CD14-positive monocyte (primary cell): ENCODE results near the gene GRID1. TPM values are rescaled to one million over a fixed set of nuclear protein-coding genes. Genes with fewer than 3 reads are reported as not detected.

Experiments
- DNase-seq, 3 donors: peaks; one replicate each; pipeline ENCODE4 v3.0.0-alpha.2; 2011 to 2022
- H2AFZ ChIP-seq: 2 replicates; pipeline ENCODE4 v1.6.0; 2012; ENCODE audit warnings: mild to moderate bottlenecking, low read depth, low read length, inconsistent platforms; ENCODE audit not compliant: insufficient read depth, poor library complexity, severe bottlenecking
- H3K27ac ChIP-seq, 2 donors: 1 replicate in 1 of 2; 2 replicates in 1 of 2; pipeline ENCODE4 v1.5.1; 2012 to 2013; ENCODE audit warnings: low read length in 2 of 2, control low read depth in 1 of 2, inconsistent platforms in 1 of 2, low read depth in 1 of 2, mild to moderate bottlenecking in 1 of 2
- H3K27me3 ChIP-seq, 2 donors: one replicate each; pipeline versions ENCODE4 v1.6.0 to v1.6.1; 2011 to 2013; ENCODE audit warnings: low read length in 2 of 2; ENCODE audit not compliant: control insufficient read depth in 2 of 2, insufficient read depth in 2 of 2
- H3K36me3 ChIP-seq, 2 donors: replicated peaks in 1 of 2; 1 replicate in 1 of 2; 2 replicates in 1 of 2; pipeline versions ENCODE4 v1.5.1 to v1.6.1; 2012 to 2013; ENCODE audit warnings: low read length in 2 of 2, control low read depth in 1 of 2, inconsistent platforms in 1 of 2, mild to moderate bottlenecking in 1 of 2; ENCODE audit not compliant: insufficient read depth in 2 of 2, control insufficient read depth in 1 of 2
- H3K4me1 ChIP-seq, 2 donors: 1 replicate in 1 of 2; 2 replicates in 1 of 2; pipeline versions ENCODE4 v1.5.1 to v1.6.1; 2012 to 2013; ENCODE audit warnings: low read length in 2 of 2, control low read depth in 1 of 2, inconsistent platforms in 1 of 2, mild to moderate bottlenecking in 1 of 2, moderate library complexity in 1 of 2; ENCODE audit not compliant: insufficient read depth in 2 of 2, control insufficient read depth in 1 of 2
- H3K4me2 ChIP-seq: replicated peaks from 2 replicates; pipeline ENCODE3; 2012; ENCODE audit warnings: low read length, moderate library complexity, mild to moderate bottlenecking; ENCODE audit not compliant: poor library complexity, severe bottlenecking; ENCODE audit errors: extremely low read depth
- H3K4me3 ChIP-seq, 3 experiments: fragments of 200-600 bp in 1 of 3; sonication (generic) in 1 of 3; replicated peaks in 1 of 3; 1 replicate in 2 of 3; 2 replicates in 1 of 3; pipeline ENCODE4 v1.5.1; 2011 to 2013; ENCODE audit warnings: low read length in 3 of 3, mild to moderate bottlenecking in 3 of 3, control low read depth in 2 of 3, low read depth in 2 of 3, inconsistent platforms in 1 of 3, moderate library complexity in 1 of 3
- H3K79me2 ChIP-seq: 2 replicates; pipeline ENCODE4 v1.6.0; 2012; ENCODE audit warnings: mild to moderate bottlenecking, control low read depth, inconsistent platforms, low read length, moderate library complexity; ENCODE audit not compliant: insufficient read depth
- H3K9ac ChIP-seq: 2 replicates; pipeline ENCODE4 v1.6.0; 2017; ENCODE audit warnings: low read length, mild to moderate bottlenecking; ENCODE audit not compliant: insufficient read depth, poor library complexity, severe bottlenecking
- H3K9me3 ChIP-seq, 2 donors: replicated peaks in 1 of 2; 1 replicate in 1 of 2; 2 replicates in 1 of 2; pipeline versions ENCODE4 v1.5.1 to v1.6.1; 2012 to 2013; ENCODE audit warnings: low read length in 2 of 2, control low read depth in 1 of 2; ENCODE audit not compliant: control insufficient read depth in 1 of 2, insufficient read depth in 1 of 2
- H4K20me1 ChIP-seq: 2 replicates; pipeline ENCODE4 v1.6.0; 2012; ENCODE audit warnings: mild to moderate bottlenecking, low read length, control low read depth, moderate library complexity; ENCODE audit not compliant: insufficient read depth
- H3K27ac Mint-ChIP-seq, 7 donors: one replicate each; pipeline ENCODE4 v1.8.0; 2020; ENCODE audit warnings: mild to moderate bottlenecking in 7 of 7, mixed read lengths in 7 of 7, moderate library complexity in 6 of 7, inconsistent platforms in 2 of 7
- H3K27me3 Mint-ChIP-seq, 3 donors: one replicate each; pipeline ENCODE4 v1.8.0; 2021 to 2022; ENCODE audit warnings: low read depth in 3 of 3, mild to moderate bottlenecking in 3 of 3, mixed read lengths in 3 of 3, moderate library complexity in 3 of 3, inconsistent platforms in 1 of 3
- H3K36me3 Mint-ChIP-seq, 2 donors: one replicate each; pipeline ENCODE4 v1.8.0; 2020; ENCODE audit warnings: mixed read lengths in 2 of 2, inconsistent platforms in 1 of 2, mild to moderate bottlenecking in 1 of 2
- H3K4me1 Mint-ChIP-seq: one replicate; pipeline ENCODE4 v1.8.0; 2020; ENCODE audit warnings: mild to moderate bottlenecking, mixed read lengths
- H3K4me3 Mint-ChIP-seq, 2 donors: one replicate each; pipeline ENCODE4 v1.8.0; 2020; ENCODE audit warnings: mild to moderate bottlenecking in 2 of 2, mixed read lengths in 2 of 2, moderate library complexity in 1 of 2
- H3K9me3 Mint-ChIP-seq, 7 donors: one replicate each; pipeline ENCODE4 v1.8.0; 2020 to 2022; ENCODE audit warnings: mixed read lengths in 7 of 7, mild to moderate bottlenecking in 6 of 7, moderate library complexity in 6 of 7, inconsistent platforms in 2 of 7
- CTCF ChIP-seq: fragments of 200-600 bp; IDR thresholded peaks from one replicate; pipeline ENCODE4 v1.8.0; 2022; ENCODE audit warnings: antibody characterized with exemption, mild to moderate bottlenecking
- WGBS: methylation state at CpG from one replicate; pipeline ENCODE4 v1.1.5; 2013; ENCODE audit warnings: missing lambda C conversion rate; ENCODE audit not compliant: insufficient coverage; 5-methylcytosine and 5-hydroxymethylcytosine counted together
- intact Hi-C, 2 donors: fragments of 100-400 bp; cut with micrococcal nuclease; formaldehyde crosslinking; loops; one replicate each; pipeline versions ENCODE4 v1.15.0 to v1.15.1; 2023
- polyA plus RNA-seq, 3 donors: library from polyadenylated mRNA; depleted of rRNA in 1 of 3; unstranded in 2 of 3; stranded (reverse) in 1 of 3; fragments of 300-500 nt in 2 of 3; fragments of >200 nt in 1 of 3; fragmentation: Illumina TruSeq in 2 of 3; gene quantifications; 1 replicate in 2 of 3; 2 replicates in 1 of 3; pipeline ENCODE4 v1.2.3, GENCODE V29; 2012 to 2021

The GRID1 gene
- polyA plus RNA-seq, 3 donors = not detected

- no peaks in the 10 kb centered on the region for H4K20me1 ChIP-seq
- WGBS = 100% methylated on average over 1 of the region's 2 CpGs
- intact Hi-C loops = no loop called here
Measured at GRCh38 chr10:85900487-85900886, 466.1 kb downstream of the GRID1 start.

GRCh38 chr10:85900061-85900460 is 466.5 kb downstream of the GRID1 start:
- 91% methylated on average over 4 of the region's 6 CpGs for WGBS
- peaks cover 0 to 2% (median 0%) of the 10 kb centered on the region in 7 donors for H3K9me3 Mint-ChIP-seq
- Histone ChIP-seq H3K9ac (no peak overlapping the region), H3K36me3 (no peaks in the 10 kb centered on the region), H3K4me1 (no peaks in the 10 kb centered on the region), H3K4me3 (no peak overlapping the region), H2AFZ (no peak overlapping the region), H4K20me1 (no peaks in the 10 kb centered on the region), H3K79me2 (no peaks in the 10 kb centered on the region), H3K9me3 (no peaks in the 10 kb centered on the region), H3K27me3 (no peaks in the 10 kb centered on the region), H3K4me2 (no peak overlapping the region), H3K27ac (no peak overlapping the region)
- H3K27me3 Mint-ChIP-seq = peaks cover 0 to under 1% (median 0%) of the 10 kb centered on the region in 3 donors
- H3K4me3 Mint-ChIP-seq = no peak overlapping the region
- H3K36me3 Mint-ChIP-seq = no peaks in the 10 kb centered on the region
- TF ChIP-seq CTCF = no peak
- intact Hi-C loops = no loop called here
- no peak for DNase-seq
- no peaks in the 10 kb centered on the region for H3K4me1 Mint-ChIP-seq
- no peak overlapping the region for H3K27ac Mint-ChIP-seq

More at GRCh38 chr10:85900487-85900886, 466.1 kb downstream of the GRID1 start:
- H3K9me3 ChIP-seq = no peaks in the 10 kb centered on the region
- no peak overlapping the region for H3K27ac Mint-ChIP-seq
- no peaks in the 10 kb centered on the region for H3K79me2 ChIP-seq
- no peak for DNase-seq
- peaks cover 0 to 2% (median 0%) of the 10 kb centered on the region in 7 donors for H3K9me3 Mint-ChIP-seq
- no peak overlapping the region for H3K9ac ChIP-seq
- no peaks in the 10 kb centered on the region for H3K4me1 Mint-ChIP-seq
- H3K4me2 ChIP-seq = no peak overlapping the region
- no peak overlapping the region for H3K27ac ChIP-seq
- H3K4me1 ChIP-seq = no peaks in the 10 kb centered on the region
- H3K27me3 Mint-ChIP-seq = no peaks in the 10 kb centered on the region
- TF ChIP-seq CTCF = no peak
- H3K4me3 Mint-ChIP-seq = no peak overlapping the region
- no peak overlapping the region for H2AFZ ChIP-seq
- H3K36me3 Mint-ChIP-seq = no peaks in the 10 kb centered on the region
- no peak overlapping the region for H3K4me3 ChIP-seq
- no peaks in the 10 kb centered on the region for H3K27me3 ChIP-seq
- no peaks in the 10 kb centered on the region for H3K36me3 ChIP-seq
